H9 (cell line): ENCODE measurements around the gene SH3TC1. TPM values are rescaled to one million over a fixed set of nuclear protein-coding genes. Genes with fewer than 3 reads are reported as not detected.

ENCODE experiments used
- DNase-seq: peaks from one replicate; pipeline ENCODE4 v3.0.0-alpha.2; 2017
- H2AFZ ChIP-seq: one replicate; pipeline ENCODE4 v1.6.1; 2013; ENCODE audit warnings: mild to moderate bottlenecking, low read length, control low read depth, moderate library complexity
- H2AK5ac ChIP-seq: 2 replicates; pipeline ENCODE4 v1.6.1; 2013; ENCODE audit warnings: low read length, control low read depth, mixed read lengths; ENCODE audit not compliant: insufficient read length
- H2BK120ac ChIP-seq: one replicate; pipeline ENCODE4 v1.6.1; 2013; ENCODE audit warnings: low read depth, mild to moderate bottlenecking, low read length, control low read depth, inconsistent platforms; ENCODE audit not compliant: poor library complexity, severe bottlenecking
- H2BK12ac ChIP-seq: 2 replicates; pipeline ENCODE4 v1.6.1; 2013; ENCODE audit warnings: low read length, control low read depth, mixed read lengths, low read depth; ENCODE audit not compliant: insufficient read length
- H2BK15ac ChIP-seq: 2 replicates; pipeline ENCODE4 v1.6.1; 2013; ENCODE audit warnings: low read depth, low read length, control low read depth
- H2BK20ac ChIP-seq: one replicate; pipeline ENCODE4 v1.6.1; 2013; ENCODE audit warnings: low read depth, mild to moderate bottlenecking, low read length, control low read depth, inconsistent platforms; ENCODE audit not compliant: poor library complexity, severe bottlenecking
- H2BK5ac ChIP-seq: 2 replicates; pipeline ENCODE4 v1.6.1; 2013; ENCODE audit warnings: low read length, control low read depth, mixed read lengths; ENCODE audit not compliant: insufficient read length
- H3K14ac ChIP-seq: 2 replicates; pipeline ENCODE4 v1.6.1; 2013; ENCODE audit warnings: low read length, control low read depth; ENCODE audit not compliant: insufficient read depth
- H3K18ac ChIP-seq: 2 replicates; pipeline ENCODE4 v1.6.1; 2013; ENCODE audit warnings: low read depth, mild to moderate bottlenecking, mixed read lengths, low read length, control low read depth; ENCODE audit not compliant: insufficient read length
- H3K23ac ChIP-seq: 2 replicates; pipeline ENCODE4 v1.6.1; 2013; ENCODE audit warnings: low read length, control low read depth, mixed read lengths, low read depth; ENCODE audit not compliant: insufficient read length
- H3K23me2 ChIP-seq: 2 replicates; pipeline ENCODE4 v1.6.1; 2013; ENCODE audit warnings: low read depth, mild to moderate bottlenecking, mixed read lengths, low read length, control low read depth; ENCODE audit not compliant: insufficient read length, poor library complexity, severe bottlenecking
- H3K27ac ChIP-seq: 2 replicates; pipeline ENCODE4 v1.5.1; 2013; ENCODE audit warnings: low read length, control low read depth, mixed read lengths, low read depth; ENCODE audit not compliant: insufficient read length
- H3K27me3 ChIP-seq: 2 replicates; pipeline ENCODE4 v1.6.1; 2013; ENCODE audit warnings: low read length, control low read depth, inconsistent platforms; ENCODE audit not compliant: insufficient read depth
- H3K4ac ChIP-seq: 2 replicates; pipeline ENCODE4 v1.6.1; 2013; ENCODE audit warnings: low read depth, mild to moderate bottlenecking, control low read depth, inconsistent platforms, low read length, moderate library complexity
- H3K4me1 ChIP-seq: 2 replicates; pipeline ENCODE4 v1.6.1; 2013; ENCODE audit warnings: low read length, control low read depth, inconsistent platforms; ENCODE audit not compliant: insufficient read depth
- H3K4me2 ChIP-seq: 2 replicates; pipeline ENCODE4 v1.6.1; 2013; ENCODE audit warnings: low read length, control low read depth, mixed read lengths; ENCODE audit not compliant: insufficient read length, insufficient read depth
- H3K56ac ChIP-seq: 2 replicates; pipeline ENCODE4 v1.6.1; 2013; ENCODE audit warnings: low read depth, mild to moderate bottlenecking, mixed read lengths, low read length, control low read depth; ENCODE audit not compliant: insufficient read length
- H3K79me1 ChIP-seq: 2 replicates; pipeline ENCODE4 v1.6.1; 2013; ENCODE audit warnings: low read depth, mild to moderate bottlenecking, moderate library complexity, low read length, control low read depth, inconsistent platforms; ENCODE audit not compliant: insufficient read depth, poor library complexity, severe bottlenecking
- H3K79me2 ChIP-seq: 2 replicates; pipeline ENCODE4 v1.6.1; 2013; ENCODE audit warnings: low read length, control low read depth, inconsistent platforms; ENCODE audit not compliant: insufficient read depth
- H3K9ac ChIP-seq: 2 replicates; pipeline ENCODE4 v1.6.1; 2013; ENCODE audit warnings: low read length, control low read depth, mixed read lengths; ENCODE audit not compliant: insufficient read length; ENCODE audit errors: extremely low read depth
- H3K9me3 ChIP-seq: one replicate; pipeline ENCODE4 v1.6.1; 2013; ENCODE audit warnings: low read depth, low read length, inconsistent platforms; ENCODE audit not compliant: control insufficient read depth
- H3T11ph ChIP-seq: one replicate; pipeline ENCODE4 v1.6.1; 2013; ENCODE audit warnings: mild to moderate bottlenecking, low read length, control low read depth, inconsistent platforms
- H4K20me1 ChIP-seq: one replicate; pipeline ENCODE4 v1.6.1; 2013; ENCODE audit not compliant: control insufficient read depth, insufficient read length, insufficient read depth
- H4K5ac ChIP-seq: 2 replicates; pipeline ENCODE4 v1.6.1; 2013; ENCODE audit warnings: low read depth, mild to moderate bottlenecking, mixed read lengths, low read length, control low read depth; ENCODE audit not compliant: insufficient read length
- H4K8ac ChIP-seq: replicated peaks from 2 replicates; pipeline ENCODE4 v1.6.1; 2013; ENCODE audit warnings: low read length, control low read depth, mixed read lengths, low read depth; ENCODE audit not compliant: insufficient read length
- H4K91ac ChIP-seq: 2 replicates; pipeline ENCODE4 v1.6.1; 2013; ENCODE audit warnings: low read depth, mild to moderate bottlenecking, moderate library complexity, mixed read lengths, low read length, control low read depth; ENCODE audit not compliant: insufficient read length
- H3K27ac Mint-ChIP-seq, 3 experiments: 2 replicates in 2 of 3; 3 replicates in 1 of 3; pipeline ENCODE4 v1.8.0; 2020 to 2021; ENCODE audit warnings: mixed read lengths in 3 of 3, mild to moderate bottlenecking in 1 of 3, moderate library complexity in 1 of 3
- H3K27me3 Mint-ChIP-seq: 2 replicates; pipeline ENCODE4 v1.8.0; 2021; ENCODE audit warnings: low read depth, mild to moderate bottlenecking, moderate library complexity, mixed read lengths
- H3K36me3 Mint-ChIP-seq, 3 experiments: 2 replicates in 2 of 3; 3 replicates in 1 of 3; pipeline ENCODE4 v1.8.0; 2020 to 2021; ENCODE audit warnings: low read depth in 3 of 3, mixed read lengths in 3 of 3; ENCODE audit not compliant: insufficient read depth in 1 of 3
- H3K4me1 Mint-ChIP-seq, 2 experiments: 2 replicates each; pipeline ENCODE4 v1.8.0; 2020; ENCODE audit warnings: mixed read lengths in 2 of 2
- H3K4me3 Mint-ChIP-seq, 2 experiments: 2 replicates in 1 of 2; 3 replicates in 1 of 2; pipeline ENCODE4 v1.8.0; 2020 to 2021; ENCODE audit warnings: mild to moderate bottlenecking in 2 of 2, mixed read lengths in 2 of 2, moderate library complexity in 1 of 2
- H3K9me3 Mint-ChIP-seq, 2 experiments: 2 replicates in 1 of 2; 3 replicates in 1 of 2; pipeline ENCODE4 v1.8.0; 2020; ENCODE audit warnings: mild to moderate bottlenecking in 2 of 2, mixed read lengths in 2 of 2, moderate library complexity in 1 of 2
- CTCF ChIP-seq: fragments of 200-600 bp; sonication (generic); conservative IDR thresholded peaks from 3 replicates; pipeline ENCODE4 v1.8.0; 2021; ENCODE audit warnings: antibody characterized with exemption, mild to moderate bottlenecking
- WGBS: extraction: QIAGEN DNeasy Blood & Tissue Kit; methylation state at CpG from one replicate; pipeline ENCODE4 v1.1.7; 2013; ENCODE audit warnings: missing lambda C conversion rate, low lambda C conversion rate, mixed read lengths; ENCODE audit not compliant: insufficient read length; ENCODE audit errors: extremely low coverage; 5-methylcytosine and 5-hydroxymethylcytosine counted together
- total RNA-seq: library from RNA; stranded (reverse); gene quantifications from 2 replicates; pipeline ENCODE4 v1.2.1, GENCODE V29; 2021

SH3TC1 gene
- total RNA-seq, 1 experiment from 2014 or later: 0.74 TPM

DNA sequence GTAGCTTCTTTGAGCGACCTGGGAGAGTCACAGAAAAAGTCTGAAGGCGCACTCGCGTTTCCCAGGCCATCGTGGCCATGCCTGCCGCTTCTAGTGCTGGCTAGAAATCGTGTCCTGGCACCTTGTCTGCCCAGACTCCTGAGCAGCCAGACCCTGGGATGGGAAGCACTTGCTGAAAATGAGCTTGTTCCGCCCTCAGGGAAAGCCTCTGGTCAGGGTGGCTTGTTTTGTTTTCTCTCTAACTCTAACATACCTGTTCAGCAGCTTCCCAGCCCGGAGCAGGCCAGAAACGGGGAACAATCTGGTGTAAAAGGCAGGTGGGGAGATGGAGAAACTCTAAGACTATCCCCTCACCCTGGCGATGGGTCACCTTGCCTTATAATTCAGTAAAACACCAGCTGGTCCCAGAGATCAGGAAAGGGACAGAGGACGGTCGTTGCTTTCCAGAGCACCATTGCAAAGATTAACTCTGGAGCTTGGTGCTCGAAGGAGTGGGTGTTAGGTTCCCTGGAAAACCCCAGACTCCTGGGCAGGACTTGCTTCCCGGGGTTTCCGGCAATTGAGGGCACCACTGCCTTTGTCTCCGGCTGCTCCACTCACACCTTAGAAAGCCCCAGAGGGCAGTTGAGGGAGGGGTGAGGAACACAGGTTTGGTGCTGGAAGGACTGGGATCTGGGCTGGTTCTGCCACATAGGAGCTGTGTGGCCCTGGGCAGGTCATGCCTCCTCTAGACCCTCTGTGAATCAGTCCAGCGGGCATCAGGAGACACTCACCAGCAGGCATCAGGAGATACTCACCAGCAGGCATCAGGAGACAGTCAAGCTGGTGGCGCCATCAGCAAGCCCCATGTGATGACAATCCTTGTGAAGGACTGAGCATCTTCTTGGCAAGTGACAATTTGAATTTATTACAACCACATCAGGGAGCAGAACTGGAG is 4.5 kb upstream of the SH3TC1 start:
- Histone ChIP-seq H2BK120ac (no peak overlapping the region), H3K9ac (no peak overlapping the region), H2BK20ac (no peak overlapping the region), H2BK12ac (no peak overlapping the region), H3K23ac (no peak overlapping the region), H3K27ac (no peak overlapping the region), H4K20me1 (no peaks in the 10 kb centered on the region), H4K8ac (no peak overlapping the region), H3K27me3 (no peaks in the 10 kb centered on the region), H4K91ac (no peak overlapping the region), H4K5ac (no peak overlapping the region), H3K56ac (no peak overlapping the region), H2BK15ac (no peak overlapping the region), H2AFZ (no peak overlapping the region), H3K79me1 (no peaks in the 10 kb centered on the region), H3K18ac (no peak overlapping the region), H3T11ph (no peak overlapping the region), H3K4me2 (no peak overlapping the region), H3K79me2 (no peaks in the 10 kb centered on the region), H3K4ac (no peak overlapping the region), H2BK5ac (no peak overlapping the region), H3K23me2 (no peaks in the 10 kb centered on the region), H3K14ac (no peak overlapping the region; the same call in 1 of the 2 replicates), H3K4me1 (no peaks in the 10 kb centered on the region), H2AK5ac (no peak overlapping the region), H3K9me3 (no peaks in the 10 kb centered on the region)
- WGBS: no CpG with 5 or more reads among the region's 19 CpGs
- DNase-seq: no peak
- Mint-ChIP-seq H3K27ac (peak overlapping the region in 1 of 3 experiments; percentile 59; a peak in 2 of 7 replicates), H3K9me3 (no peaks in the 10 kb centered on the region), H3K36me3 (no peaks in the 10 kb centered on the region), H3K4me3 (no peak overlapping the region), H3K27me3 (peaks cover 1% of the 10 kb centered on the region; the same call in 1 of the 2 replicates), H3K4me1 (peaks cover 8 to 12% of the 10 kb centered on the region in 2 experiments; a peak in 3 of 4 replicates)
- TF ChIP-seq CTCF: no peak
